H1 (cell line): ENCODE measurements around the gene PRR12. TPM values are rescaled to one million over a fixed set of nuclear protein-coding genes. Genes with fewer than 3 reads are reported as not detected.

ENCODE experiments used
- CBX8 ChIP-seq: fragments of 300-800, 300-1000 bp; sonication (generic); IDR thresholded peaks from 2 replicates; pipeline ENCODE4 v1.7.1; 2016; ENCODE audit warnings: low read depth, low read length, borderline replicate concordance
- CTBP2 ChIP-seq: IDR thresholded peaks from 2 replicates; pipeline ENCODE4 v1.7.0; 2011; ENCODE audit warnings: borderline replicate concordance, mild to moderate bottlenecking, moderate library complexity, mixed read lengths, low read length; ENCODE audit not compliant: insufficient read depth, insufficient read length
- CTCF ChIP-seq, 3 experiments: IDR thresholded peaks; 1 replicate in 2 of 3; 2 replicates in 1 of 3; pipeline versions ENCODE4 v1.5.1 to v1.6.1; 2011; ENCODE audit warnings: low read length in 3 of 3, mild to moderate bottlenecking in 3 of 3, inconsistent platforms in 2 of 3, low read depth in 1 of 3, moderate library complexity in 1 of 3; ENCODE audit not compliant: insufficient read depth in 1 of 3; ENCODE audit errors: control extremely low read depth in 1 of 3
- EGR1 ChIP-seq: IDR thresholded peaks from 2 replicates; pipeline ENCODE4 v1.6.1; 2011; ENCODE audit warnings: low read depth, low read length, borderline replicate concordance
- EZH2 ChIP-seq: fragments of 200-600 bp; sonication (generic); IDR thresholded peaks from 2 replicates; pipeline ENCODE4 v1.7.1; 2012; ENCODE audit warnings: low read depth, mild to moderate bottlenecking, moderate library complexity, low read length, inconsistent platforms; ENCODE audit not compliant: severe bottlenecking
- GABPA ChIP-seq: IDR thresholded peaks from 2 replicates; pipeline ENCODE4 v1.6.1; 2011; ENCODE audit warnings: mild to moderate bottlenecking, low read length, moderate library complexity, borderline replicate concordance; ENCODE audit not compliant: insufficient read depth
- PHF8 ChIP-seq: fragments of 200-600 bp; sonication (generic); conservative IDR thresholded peaks from 2 replicates; pipeline ENCODE4 v1.7.1; 2012; ENCODE audit warnings: low read depth, mild to moderate bottlenecking, inconsistent platforms, low read length, moderate library complexity
- POLR2AphosphoS5 ChIP-seq: IDR thresholded peaks from 2 replicates; pipeline ENCODE4 v1.6.1; 2011; ENCODE audit warnings: low read depth, low read length
- RXRA ChIP-seq: IDR thresholded peaks from 2 replicates; pipeline ENCODE4 v1.6.1; 2011; ENCODE audit warnings: low read depth, mild to moderate bottlenecking, low read length, moderate library complexity; ENCODE audit not compliant: insufficient read depth
- SAP30 ChIP-seq: fragments of 300-600 bp; sonication (generic); IDR thresholded peaks from 2 replicates; pipeline ENCODE4 v1.7.1; 2012; ENCODE audit warnings: low read length, moderate library complexity, mild to moderate bottlenecking, inconsistent platforms; ENCODE audit not compliant: insufficient read depth, insufficient replicate concordance
- SP4 ChIP-seq: IDR thresholded peaks from 2 replicates; pipeline ENCODE4 v1.6.1; 2012; ENCODE audit warnings: low read length, inconsistent platforms
- TAF1 ChIP-seq: IDR thresholded peaks from 2 replicates; pipeline ENCODE4 v1.6.1; 2011; ENCODE audit warnings: mild to moderate bottlenecking, low read depth, low read length
- YY1 ChIP-seq: IDR thresholded peaks from 2 replicates; pipeline ENCODE4 v1.6.1; 2011; ENCODE audit warnings: low read depth, mild to moderate bottlenecking, low read length
- polyA plus RNA-seq, 7 experiments: library from polyadenylated mRNA; depleted of rRNA in 3 of 7; stranded (reverse) in 5 of 7; unstranded in 2 of 7; fragments of >200 nt in 5 of 7; fragments of 200-250 nt in 2 of 7; gene quantifications; 1 replicate in 5 of 7; 2 replicates in 1 of 7; 4 replicates in 1 of 7; pipeline versions ENCODE4 v1.2.1 to v1.2.3, GENCODE V29; 2011 to 2013; ENCODE audit warnings: missing spikeins in 2 of 7, mixed read lengths in 2 of 7
- total RNA-seq: library from RNA; stranded (reverse); fragmentation: NEBNext Ultra II Directional; extraction: Animal tissue kit (Norgen Biotek cat#: 25700); gene quantifications from 2 replicates; pipeline ENCODE4 v1.2.1, GENCODE V29; 2021

PRR12 gene
- total and polyA plus RNA-seq, 2 of the 8 experiments (the other 6 are each of a cell fraction or from before 2014, with no cell fraction given), result 2.5 to 59.4 TPM

GRCh38 chr19:49590071-49590970, 661 bp upstream of the PRR12 start (continued):
- TF ChIP-seq POLR2AphosphoS5, result peak; percentile 75
- peak; percentile 87 for TF ChIP-seq TAF1
- TF ChIP-seq CTCF (IDR thresholded peaks at IDR 0.05; ENCODE audit: control extremely low read depth in 1 of 3, insufficient read depth in 1 of 3, low read depth in 1 of 3, low read length in 3 of 3), result peak in 1 of 3 experiments; percentile 8; a peak in 1 of 4 replicates
- TF ChIP-seq RXRA, result no peak
- no peak for TF ChIP-seq EZH2
- TF ChIP-seq CTBP2, result no peak
- no peak for TF ChIP-seq CBX8
- peak; percentile 84; the same call in 1 of the 2 replicates for TF ChIP-seq EGR1
- TF ChIP-seq SP4, result peak; percentile 62; the same call in 1 of the 2 replicates
- no peak for TF ChIP-seq YY1
- TF ChIP-seq PHF8, result peak; percentile 65
- no peak for TF ChIP-seq GABPA
- peak; percentile 81 for TF ChIP-seq SAP30
